HG02571 (cell line): Measurements from ENCODE around the gene CCNJL.
"Not testable (repeated sequence)": the region's sequence is repeated elsewhere in the genome, so short reads cannot be mapped to it uniquely, and the experiment has no call there.

Source experiments
- ATAC-seq: cut with Tn5 transposase; IDR thresholded peaks from one replicate; pipeline ENCODE4 v1.9.1; 2021; ENCODE audit warnings: mild to moderate bottlenecking, moderate library complexity; ENCODE audit not compliant: unreplicated experiment

Gene CCNJL

DNA sequence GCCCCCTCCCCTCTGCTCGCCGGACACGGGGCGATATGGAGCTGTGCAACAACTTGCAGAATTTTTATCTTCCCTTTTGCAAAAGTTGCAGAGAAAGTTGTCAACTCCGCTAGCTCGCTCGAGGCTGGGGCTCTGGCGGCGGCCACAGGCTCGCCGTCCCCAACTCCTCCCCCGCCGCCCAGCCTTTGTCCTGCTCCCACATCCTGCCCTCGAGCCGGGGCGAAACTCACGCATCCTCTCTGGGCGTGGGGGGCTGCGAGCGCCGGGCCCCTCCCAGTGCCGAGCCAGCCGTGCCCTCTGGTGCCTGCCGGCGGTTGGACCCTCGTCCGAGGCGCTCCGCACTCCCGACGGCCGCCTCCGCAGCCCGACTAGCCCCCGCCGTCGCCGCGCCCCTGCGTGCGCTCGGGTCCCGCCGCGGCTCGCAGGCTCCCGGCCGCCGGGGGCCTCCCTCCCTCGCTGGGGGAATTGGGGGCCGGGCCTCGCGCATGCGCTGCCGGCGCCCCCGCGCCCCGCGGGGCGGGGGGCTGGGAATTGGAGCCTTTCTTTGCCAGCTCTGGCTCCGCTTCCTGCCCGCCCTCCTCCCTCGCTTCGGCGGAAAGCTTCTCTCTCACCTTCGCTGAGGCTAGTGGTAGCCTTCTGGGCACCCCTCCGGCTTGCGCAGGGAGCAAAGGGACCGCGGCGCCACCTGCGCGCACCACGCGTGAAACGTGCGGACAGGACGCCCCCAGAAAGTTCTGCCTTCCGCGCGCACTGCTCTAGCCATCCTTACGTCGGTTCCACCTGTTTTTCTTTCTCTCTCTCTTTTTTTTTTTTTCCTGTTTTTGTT lies at the start of gene CCNJL:
Gene CCNJL (minus strand): TSS at position 431 of the 826 bp plus-strand sequence. CDS start 641 bp downstream, outside the sequence.
- no peak for ATAC-seq

DNA sequence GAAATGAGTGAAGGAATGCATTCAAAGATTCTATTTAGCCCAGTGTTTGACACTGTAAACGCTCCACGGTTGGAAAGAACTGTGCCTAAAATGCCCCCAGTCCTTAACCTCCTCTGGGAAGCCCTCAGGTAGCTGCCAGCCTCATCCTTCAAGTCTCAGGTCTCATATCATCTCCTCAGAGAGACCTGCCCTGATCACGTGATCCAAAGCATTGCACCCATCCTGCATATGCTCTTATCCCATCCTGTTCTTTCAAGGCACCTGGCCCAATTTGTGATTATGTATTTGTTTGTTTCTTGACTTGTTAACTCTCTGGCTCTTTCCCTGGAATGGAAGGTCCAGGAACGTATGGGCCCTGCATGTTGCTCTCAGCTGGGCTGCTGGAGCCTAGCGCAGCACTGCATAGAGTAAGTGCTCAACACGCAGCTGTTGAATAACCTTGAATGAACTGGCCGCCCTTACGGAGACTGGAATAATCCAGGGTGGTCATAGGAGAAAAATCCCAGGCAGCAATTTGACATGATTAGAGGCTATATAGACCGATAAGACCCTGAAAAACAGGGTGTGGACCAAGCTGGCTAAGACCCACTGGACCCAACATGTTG lies 49.4 kb upstream of the CCNJL start:
- no peak for ATAC-seq

GRCh38 chr5:160360310-160360709 lies 47.9 kb upstream of the CCNJL start:
- ATAC-seq: no peak

DNA sequence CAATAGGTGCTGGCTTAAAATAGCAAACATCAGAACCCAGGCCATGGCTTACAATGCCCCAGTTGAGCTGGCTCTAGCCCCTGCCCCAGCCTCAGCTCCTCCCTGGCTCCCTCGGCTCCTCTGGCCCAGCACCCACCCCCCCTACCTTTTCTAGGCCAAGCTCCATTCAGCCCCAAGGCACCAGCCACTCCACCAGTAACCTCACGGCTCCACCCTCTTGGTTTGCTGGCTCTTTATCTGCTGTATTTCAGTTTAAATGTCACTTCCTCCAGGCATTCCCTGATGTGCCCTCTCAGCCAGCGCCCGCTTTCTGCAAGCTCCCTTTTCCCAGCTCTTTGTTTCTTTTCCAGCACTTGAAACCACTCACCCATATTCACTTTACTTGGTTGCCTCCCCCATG lies 47.5 kb upstream of the CCNJL start:
- ATAC-seq: no peak

DNA sequence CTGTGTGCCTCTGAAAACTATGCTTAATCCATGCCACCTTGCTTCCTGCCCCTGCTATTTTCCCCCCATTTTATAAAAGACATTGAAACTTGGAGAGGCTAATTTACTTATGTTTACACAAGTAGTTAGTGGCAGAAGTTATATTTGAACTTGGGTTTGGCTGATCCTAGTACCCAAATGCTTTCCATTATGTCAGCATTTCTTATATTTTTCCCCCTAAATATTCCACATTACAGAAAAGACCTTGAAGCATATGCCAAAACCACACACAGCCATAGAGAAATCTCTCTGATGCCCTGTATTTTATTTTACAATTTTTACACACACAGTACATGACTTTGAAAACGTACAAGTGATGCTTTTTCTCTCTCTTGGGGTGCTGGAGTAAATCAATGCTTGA lies 46.9 kb upstream of the CCNJL start:
- ATAC-seq: no peak

GRCh38 chr5:160357861-160358411 lies 45.6 kb upstream of the CCNJL start:
- ATAC-seq: no peak

DNA sequence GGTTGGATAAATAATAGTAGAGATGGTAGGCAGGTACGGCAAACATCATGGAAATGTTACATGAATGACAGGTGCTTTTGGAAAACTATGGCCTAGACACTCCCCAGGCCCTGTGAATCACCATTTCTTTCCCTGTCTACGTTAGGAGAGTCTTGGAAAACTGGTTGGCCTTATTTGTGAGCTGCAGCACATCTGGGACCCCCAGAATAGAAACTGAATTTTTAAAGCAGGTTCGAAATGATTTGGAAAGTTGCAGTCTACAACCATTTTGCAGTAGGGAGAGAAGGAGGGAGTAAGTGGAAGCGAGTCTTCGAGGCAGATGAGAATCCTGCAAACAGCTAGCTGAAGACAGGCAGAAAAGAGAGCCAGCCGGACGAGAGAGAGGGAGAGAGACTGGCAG lies 45.0 kb upstream of the CCNJL start:
- no peak for ATAC-seq

GRCh38 chr5:160356550-160357347 lies 44.4 kb upstream of the CCNJL start:
- ATAC-seq: no peak

DNA sequence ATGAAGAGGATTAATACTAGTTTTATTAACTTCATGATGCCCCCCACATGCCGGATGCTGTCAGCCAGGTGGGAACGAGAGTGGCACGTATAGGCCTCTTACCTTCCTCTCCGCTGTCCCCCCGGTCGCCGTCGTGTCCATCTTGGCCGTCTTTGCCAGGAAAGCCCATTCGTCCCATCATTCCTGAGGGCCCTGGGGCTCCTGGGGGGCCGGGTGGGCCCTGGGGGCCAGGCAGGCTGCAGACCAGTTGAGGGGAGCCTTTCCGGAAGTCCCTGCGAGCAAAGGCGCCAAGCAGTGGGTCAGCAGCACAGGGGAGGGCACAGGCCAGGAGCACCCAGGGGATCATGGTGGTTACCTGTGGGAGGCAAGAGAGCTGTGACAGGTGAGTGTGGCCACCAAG lies 42.3 kb upstream of the CCNJL start:
- ATAC-seq: no peak

DNA sequence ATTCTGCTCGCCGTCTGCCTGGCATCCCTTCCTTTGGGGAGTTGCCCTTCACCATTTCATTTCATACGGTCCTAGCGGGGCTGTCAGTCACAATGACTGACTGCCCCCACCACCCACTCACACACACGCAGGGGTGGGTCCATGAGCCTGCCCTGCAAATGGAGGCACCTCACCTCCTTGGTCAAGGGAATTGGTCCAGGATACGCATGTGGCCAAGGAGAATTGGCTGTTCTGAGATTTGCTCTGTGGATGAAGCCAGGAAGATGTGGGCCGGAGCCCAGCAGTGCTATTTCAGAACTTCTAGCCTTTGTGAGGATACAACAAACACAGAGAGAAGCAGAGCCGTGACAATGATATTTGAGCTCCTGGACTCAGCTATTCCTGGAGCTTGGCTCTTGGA lies 41.0 kb upstream of the CCNJL start:
- no peak for ATAC-seq

GRCh38 chr5:160352308-160352707 lies 39.9 kb upstream of the CCNJL start:
- no peak for ATAC-seq

DNA sequence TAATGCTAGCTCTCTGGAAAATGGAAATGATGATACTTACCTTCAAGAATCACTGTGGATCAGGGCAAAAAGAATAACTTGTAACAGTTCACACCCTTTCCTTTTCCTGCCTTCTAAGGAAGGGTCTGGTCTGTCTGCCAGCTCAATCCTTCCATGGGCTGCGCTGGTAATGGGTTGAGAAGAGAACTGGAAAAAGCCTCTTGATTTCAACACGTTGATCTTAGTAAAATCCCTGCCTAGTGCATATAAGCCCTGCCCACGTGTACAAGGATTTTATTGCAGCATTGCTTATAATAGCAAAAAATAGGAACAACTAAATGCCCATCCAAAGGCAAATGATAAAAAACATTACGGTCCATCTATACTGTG lies 37.6 kb upstream of the CCNJL start:
- no peak for ATAC-seq

DNA sequence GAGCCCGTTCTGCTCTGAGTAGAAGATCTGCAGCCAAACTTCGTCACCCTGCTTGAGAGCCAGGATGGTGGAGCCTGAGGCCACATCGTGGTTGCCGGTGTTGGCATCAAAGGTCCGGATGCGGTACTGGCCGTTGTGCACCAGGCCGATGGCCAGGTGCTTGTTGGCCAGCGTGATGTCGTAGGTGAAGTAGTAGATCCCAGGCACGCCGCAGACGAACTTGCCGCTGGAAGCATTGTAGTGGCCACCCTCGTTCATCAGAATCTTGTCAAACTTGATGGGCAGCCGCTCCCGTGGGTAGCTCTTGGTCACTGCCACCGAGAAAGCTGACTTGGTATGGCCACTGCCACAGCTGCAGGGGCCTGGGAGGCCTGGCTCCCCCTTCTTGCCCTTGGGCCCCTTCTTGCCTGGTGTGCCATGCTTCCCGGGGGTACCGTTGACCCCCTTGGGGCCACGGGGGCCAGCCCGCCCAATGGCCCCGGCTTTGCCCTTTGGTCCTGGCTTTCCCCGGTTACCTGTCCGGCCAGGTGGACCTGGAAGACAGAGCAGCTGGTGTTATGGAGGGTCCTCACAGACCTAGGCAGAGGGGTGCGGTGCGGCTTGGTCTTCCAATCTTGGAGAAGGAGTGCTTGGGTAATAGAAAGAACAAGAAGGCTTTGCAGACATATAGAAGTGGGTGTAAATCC lies 37.0 kb upstream of the CCNJL start:
- no peak for ATAC-seq

DNA sequence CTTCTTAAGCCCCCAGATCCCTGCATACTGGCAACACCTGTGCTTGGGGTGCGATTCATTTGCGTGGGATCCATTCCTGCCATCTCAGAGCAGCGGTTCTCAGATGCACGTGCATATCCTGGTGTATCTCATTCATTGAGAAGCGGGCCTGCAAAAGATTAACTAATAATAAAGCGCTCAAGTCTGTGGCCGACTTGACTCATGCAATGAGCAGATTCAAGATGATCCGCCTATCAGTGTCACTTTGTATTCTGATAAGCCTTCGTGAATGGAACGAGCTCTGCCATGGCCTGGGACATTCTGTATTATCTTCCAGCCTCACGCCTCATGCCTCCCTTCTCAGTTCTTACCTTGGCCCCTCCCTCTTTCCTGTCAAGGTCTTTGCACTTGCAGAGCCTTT lies 35.7 kb upstream of the CCNJL start:
- ATAC-seq: no peak

DNA sequence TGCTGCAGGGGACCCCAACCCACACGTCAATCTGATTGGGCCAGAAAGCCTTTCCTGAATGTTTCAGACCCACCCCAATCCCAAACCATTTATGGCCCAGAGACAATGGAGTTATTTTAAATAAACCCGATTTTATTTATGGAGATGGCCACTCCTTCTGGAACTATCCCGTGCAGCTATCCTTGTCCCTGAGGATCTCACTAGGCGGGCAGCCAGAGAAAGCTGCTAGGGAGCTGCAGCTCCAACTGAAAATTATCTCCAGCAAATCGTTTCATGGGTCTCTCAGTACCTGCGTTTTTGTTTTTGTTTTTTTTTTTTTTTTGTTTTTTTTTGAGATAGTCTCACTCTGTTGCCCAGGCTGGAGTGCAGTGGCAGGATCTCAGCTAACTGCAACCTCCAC lies 35.1 kb upstream of the CCNJL start:
- ATAC-seq: no peak

DNA sequence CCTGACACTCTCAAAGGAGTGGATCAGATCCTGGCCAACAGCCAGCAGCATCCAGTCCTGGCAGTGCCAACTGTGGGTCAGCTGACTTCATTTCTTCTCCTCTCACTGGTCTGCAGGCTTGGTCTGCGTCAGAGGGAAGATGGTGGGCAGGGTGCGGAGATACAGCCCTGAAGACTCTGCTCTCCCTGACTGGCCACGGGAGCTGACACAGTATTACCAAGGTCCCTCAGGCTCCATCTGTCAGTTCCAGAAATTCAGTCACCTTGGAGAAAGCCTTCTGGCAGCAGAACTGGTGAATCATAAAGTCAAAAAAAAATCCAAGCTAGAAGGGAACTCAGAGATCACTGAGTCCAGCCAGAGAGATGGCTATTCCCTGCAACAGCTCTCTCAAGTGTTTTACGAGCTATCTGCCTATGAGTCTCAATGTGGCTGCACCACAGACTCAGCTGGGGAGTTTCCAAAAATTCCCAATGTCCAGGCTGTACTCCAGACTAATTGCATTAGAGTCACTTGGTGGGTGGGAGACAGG lies 30.1 kb upstream of the CCNJL start:
- ATAC-seq: no peak

GRCh38 chr5:160341309-160341870 lies 29.0 kb upstream of the CCNJL start:
- ATAC-seq: no peak

DNA sequence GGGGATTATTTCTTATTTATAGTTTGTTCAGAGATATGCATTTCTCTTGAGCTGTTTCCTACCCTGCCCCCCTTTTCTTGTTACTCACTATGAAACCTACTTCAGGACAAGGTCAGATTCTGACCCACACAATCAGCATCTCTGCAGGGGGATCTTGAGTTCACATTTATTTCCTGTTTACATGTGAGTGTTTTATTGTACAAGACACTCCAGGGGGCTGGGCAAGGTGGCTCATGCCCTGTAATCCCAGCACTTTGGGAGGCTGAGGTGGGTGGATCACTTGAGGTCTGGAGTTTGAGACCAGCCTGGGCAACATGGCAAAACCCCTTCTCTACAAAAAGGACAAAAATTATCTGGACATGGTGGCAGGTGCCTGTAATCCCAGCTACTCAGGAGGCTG lies 28.1 kb upstream of the CCNJL start:
- not testable (repeated sequence) for ATAC-seq

DNA sequence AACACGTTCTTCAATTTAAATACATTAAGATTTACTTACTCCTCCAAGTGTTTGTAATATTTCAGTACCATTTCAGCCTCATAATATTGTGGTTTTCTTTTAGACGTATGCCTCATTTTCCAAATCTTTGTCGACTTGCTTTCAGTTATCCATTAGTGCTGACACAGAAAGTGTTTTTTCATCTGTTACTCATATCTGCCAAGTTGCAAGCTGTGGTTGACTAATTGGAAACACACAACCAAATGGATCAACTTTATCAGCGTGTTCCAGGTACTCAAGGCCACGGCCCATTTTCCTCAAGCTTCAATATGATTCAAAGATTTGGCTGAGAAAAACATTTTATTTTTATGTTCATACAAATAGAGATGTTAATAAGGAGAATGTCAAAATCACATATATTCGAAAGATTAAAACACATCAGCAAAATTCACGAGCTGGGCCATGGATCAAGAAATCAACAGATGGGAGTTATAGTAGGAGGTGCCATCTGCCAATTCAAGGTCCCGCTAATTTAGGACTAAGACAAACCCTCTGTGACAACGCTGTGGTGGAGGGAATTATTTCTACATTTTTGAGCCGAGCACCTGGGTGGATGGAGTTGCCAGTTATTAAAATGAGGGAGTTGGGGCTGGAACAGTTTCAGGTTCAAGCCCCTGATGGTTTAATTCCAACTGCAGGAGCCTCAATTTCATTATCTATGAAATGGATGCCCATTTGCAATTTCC lies 27.2 kb upstream of the CCNJL start:
- ATAC-seq: no peak

DNA sequence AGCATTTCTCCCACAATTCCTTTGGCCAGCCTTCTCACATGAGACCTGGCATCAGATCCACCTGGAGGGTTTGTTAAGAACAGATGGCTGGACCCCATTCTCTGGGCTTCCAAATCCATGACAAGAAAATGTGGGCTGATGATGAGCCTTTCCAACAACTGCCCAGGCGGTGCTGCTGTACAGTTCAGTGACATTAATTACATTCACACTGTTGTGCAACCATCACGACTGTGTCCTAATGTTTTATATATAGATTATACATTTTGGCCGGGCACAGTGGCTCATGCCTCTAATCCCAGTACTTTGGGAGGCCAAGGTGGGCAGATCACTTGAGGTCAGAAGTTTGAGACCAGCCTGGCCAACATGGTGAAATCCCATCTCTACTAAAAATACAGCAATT lies 22.4 kb upstream of the CCNJL start:
- not testable (repeated sequence) for ATAC-seq
